ENCODE data around the gene IFT81.

DNA sequence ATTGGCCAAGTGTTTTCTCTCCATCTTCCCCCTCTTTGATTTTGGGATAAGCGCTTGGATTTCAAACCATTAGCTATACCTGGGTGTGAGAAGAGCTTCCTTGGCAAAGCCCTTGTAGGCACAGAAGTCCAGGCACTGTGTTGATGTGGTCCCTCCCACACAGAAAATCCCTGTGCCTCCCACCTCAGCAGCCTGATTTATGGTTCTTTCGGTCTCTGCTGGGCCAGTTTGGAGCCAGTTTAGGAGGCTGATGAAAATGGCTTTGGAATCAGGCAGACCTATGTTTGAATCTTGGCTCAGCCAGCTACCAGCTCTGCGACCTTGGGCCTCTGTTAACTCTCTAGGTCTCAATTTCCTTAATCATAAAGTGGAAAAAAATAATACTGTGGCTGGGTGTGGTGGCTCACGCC, 9.6 kb upstream of the IFT81 start:
- TF ChIP-seq TCF7L2 (IDR thresholded peaks at IDR 0.05; ENCODE audit: low read depth, low read length) (no peak), POLR2AphosphoS5 (IDR thresholded peaks at IDR 0.05; ENCODE audit: low read depth, low read length) (no peak), SIN3A (IDR thresholded peaks at IDR 0.05; ENCODE audit: borderline replicate concordance, insufficient read depth, low read depth, low read length) (no peak)
- TF ChIP-seq, protein P1, sequence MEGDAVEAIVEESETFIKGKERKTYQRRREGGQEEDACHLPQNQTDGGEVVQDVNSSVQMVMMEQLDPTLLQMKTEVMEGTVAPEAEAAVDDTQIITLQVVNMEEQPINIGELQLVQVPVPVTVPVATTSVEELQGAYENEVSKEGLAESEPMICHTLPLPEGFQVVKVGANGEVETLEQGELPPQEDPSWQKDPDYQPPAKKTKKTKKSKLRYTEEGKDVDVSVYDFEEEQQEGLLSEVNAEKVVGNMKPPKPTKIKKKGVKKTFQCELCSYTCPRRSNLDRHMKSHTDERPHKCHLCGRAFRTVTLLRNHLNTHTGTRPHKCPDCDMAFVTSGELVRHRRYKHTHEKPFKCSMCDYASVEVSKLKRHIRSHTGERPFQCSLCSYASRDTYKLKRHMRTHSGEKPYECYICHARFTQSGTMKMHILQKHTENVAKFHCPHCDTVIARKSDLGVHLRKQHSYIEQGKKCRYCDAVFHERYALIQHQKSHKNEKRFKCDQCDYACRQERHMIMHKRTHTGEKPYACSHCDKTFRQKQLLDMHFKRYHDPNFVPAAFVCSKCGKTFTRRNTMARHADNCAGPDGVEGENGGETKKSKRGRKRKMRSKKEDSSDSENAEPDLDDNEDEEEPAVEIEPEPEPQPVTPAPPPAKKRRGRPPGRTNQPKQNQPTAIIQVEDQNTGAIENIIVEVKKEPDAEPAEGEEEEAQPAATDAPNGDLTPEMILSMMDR (IDR thresholded peaks at IDR 0.05): no peak
- TF ChIP-seq, protein P2, sequence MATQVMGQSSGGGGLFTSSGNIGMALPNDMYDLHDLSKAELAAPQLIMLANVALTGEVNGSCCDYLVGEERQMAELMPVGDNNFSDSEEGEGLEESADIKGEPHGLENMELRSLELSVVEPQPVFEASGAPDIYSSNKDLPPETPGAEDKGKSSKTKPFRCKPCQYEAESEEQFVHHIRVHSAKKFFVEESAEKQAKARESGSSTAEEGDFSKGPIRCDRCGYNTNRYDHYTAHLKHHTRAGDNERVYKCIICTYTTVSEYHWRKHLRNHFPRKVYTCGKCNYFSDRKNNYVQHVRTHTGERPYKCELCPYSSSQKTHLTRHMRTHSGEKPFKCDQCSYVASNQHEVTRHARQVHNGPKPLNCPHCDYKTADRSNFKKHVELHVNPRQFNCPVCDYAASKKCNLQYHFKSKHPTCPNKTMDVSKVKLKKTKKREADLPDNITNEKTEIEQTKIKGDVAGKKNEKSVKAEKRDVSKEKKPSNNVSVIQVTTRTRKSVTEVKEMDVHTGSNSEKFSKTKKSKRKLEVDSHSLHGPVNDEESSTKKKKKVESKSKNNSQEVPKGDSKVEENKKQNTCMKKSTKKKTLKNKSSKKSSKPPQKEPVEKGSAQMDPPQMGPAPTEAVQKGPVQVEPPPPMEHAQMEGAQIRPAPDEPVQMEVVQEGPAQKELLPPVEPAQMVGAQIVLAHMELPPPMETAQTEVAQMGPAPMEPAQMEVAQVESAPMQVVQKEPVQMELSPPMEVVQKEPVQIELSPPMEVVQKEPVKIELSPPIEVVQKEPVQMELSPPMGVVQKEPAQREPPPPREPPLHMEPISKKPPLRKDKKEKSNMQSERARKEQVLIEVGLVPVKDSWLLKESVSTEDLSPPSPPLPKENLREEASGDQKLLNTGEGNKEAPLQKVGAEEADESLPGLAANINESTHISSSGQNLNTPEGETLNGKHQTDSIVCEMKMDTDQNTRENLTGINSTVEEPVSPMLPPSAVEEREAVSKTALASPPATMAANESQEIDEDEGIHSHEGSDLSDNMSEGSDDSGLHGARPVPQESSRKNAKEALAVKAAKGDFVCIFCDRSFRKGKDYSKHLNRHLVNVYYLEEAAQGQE (IDR thresholded peaks at IDR 0.05; ENCODE audit: insufficient read depth in 1 of 2, low read depth in 2 of 2, low read length in 1 of 2): no peak

All from Panc1 (cell line).